HUDEP-2 (cell line): ENCODE measurements around the gene TMEM185B.
"Not testable (repeated sequence)": the region's sequence is repeated elsewhere in the genome, so short reads cannot be mapped to it uniquely, and the experiment has no call there.

Experiments used
- DNase-seq, 76 experiments: peaks; one replicate each; lab custom pipeline; 2025; ENCODE audit not compliant: unreplicated experiment in 76 of 76; lab: John Stamatoyannopoulos, UW

The TMEM185B gene

GRCh38 chr2:120223034-120223912 is at the start of gene TMEM185B:
Gene TMEM185B, minus strand, starts transcription at chr2:120223400. Its CDS starts 424 bp downstream, at chr2:120222976.
- DNase-seq = peak in 74 of 76 experiments; percentile 5 to 93 (median 79)

GRCh38 chr2:120271711-120272379 is 48.6 kb upstream of the TMEM185B start:
- no peak for DNase-seq

GRCh38 chr2:120269816-120270215 is 46.6 kb upstream of the TMEM185B start:
- DNase-seq = no peak

GRCh38 chr2:120269076-120269744 is 46.0 kb upstream of the TMEM185B start:
- no peak for DNase-seq

GRCh38 chr2:120267348-120267747 is 44.1 kb upstream of the TMEM185B start:
- DNase-seq = no peak

GRCh38 chr2:120265006-120265405 is 41.8 kb upstream of the TMEM185B start:
- DNase-seq = no peak

GRCh38 chr2:120262761-120263428 is 39.7 kb upstream of the TMEM185B start:
- peak in 38 of 76 experiments; percentile 4 to 67 (median 30) for DNase-seq

GRCh38 chr2:120262150-120262549 is 39.0 kb upstream of the TMEM185B start:
- peak in 1 of 76 experiments; percentile 14 for DNase-seq

GRCh38 chr2:120261387-120262006 is 38.3 kb upstream of the TMEM185B start:
- DNase-seq = peak in 10 of 76 experiments; percentile 7 to 33 (median 23)

- no peak for DNase-seq
These were observed 37.5 kb upstream of the TMEM185B start for GRCh38 chr2:120260736-120261135.

GRCh38 chr2:120259939-120260338 is 36.7 kb upstream of the TMEM185B start:
- DNase-seq = not testable (repeated sequence)

GRCh38 chr2:120258196-120258595 is 35.0 kb upstream of the TMEM185B start:
- no peak for DNase-seq

- no peak for DNase-seq
These were observed 34.3 kb upstream of the TMEM185B start for GRCh38 chr2:120257522-120257921.

GRCh38 chr2:120256651-120257000 is 33.4 kb upstream of the TMEM185B start:
- DNase-seq = no peak

- peak in 2 of 76 experiments; percentile 25 to 36 for DNase-seq
These were observed 32.9 kb upstream of the TMEM185B start for GRCh38 chr2:120255986-120256650.

- DNase-seq = no peak
These were observed 31.9 kb upstream of the TMEM185B start for GRCh38 chr2:120255071-120255470.

GRCh38 chr2:120254178-120254577 is 31.0 kb upstream of the TMEM185B start:
- no peak for DNase-seq

GRCh38 chr2:120253021-120253882 is 30.1 kb upstream of the TMEM185B start:
- DNase-seq = peak in 41 of 76 experiments; percentile 19 to 69 (median 44)
